ENCODE results near the gene PON3. TPM values are rescaled to one million over a fixed set of nuclear protein-coding genes. Genes with fewer than 3 reads are reported as not detected.

PON3 gene
- total RNA-seq, 1 donor from 2014 or later: not detected

- no peak overlapping the region for H3K9ac ChIP-seq (ENCODE audit: low read length)
- no peak overlapping the region for H3K4me3 ChIP-seq (ENCODE audit: insufficient read depth, low read depth, low read length)
- no peaks in the 10 kb centered on the region for H3K27me3 Mint-ChIP-seq (ENCODE audit: low read depth, unreplicated experiment)
- H3K9me3 ChIP-seq (ENCODE audit: insufficient read depth, low read depth, low read length): no peaks in the 10 kb centered on the region
- peaks cover 33% of the 10 kb centered on the region for H3K4me1 Mint-ChIP-seq (ENCODE audit: low read depth, unreplicated experiment)
- no peak overlapping the region for H2AFZ ChIP-seq (ENCODE audit: low read depth, low read length)
- peaks cover 10% of the 10 kb centered on the region for H3K36me3 Mint-ChIP-seq (ENCODE audit: low read depth, unreplicated experiment)
- H3K27ac ChIP-seq (ENCODE audit: low read depth, low read length): no peak overlapping the region
- H4K20me1 ChIP-seq (ENCODE audit: insufficient read depth, low read length): peaks cover 5% of the 10 kb centered on the region
- no peak overlapping the region for H3K4me2 ChIP-seq (ENCODE audit: low read length)
- peaks cover 57% of the 10 kb centered on the region for H3K79me2 ChIP-seq (ENCODE audit: insufficient read depth, low read length)
- DNase-seq (ENCODE audit: low read depth) (no peak), FAIRE-seq (no peak)
- no peak for TF ChIP-seq CTCF (IDR thresholded peaks at IDR 0.05; ENCODE audit: insufficient read depth, low read depth, low read length)
- TF ChIP-seq EZH2 (IDR thresholded peaks at IDR 0.05; ENCODE audit: insufficient read depth, low read length): no peak
- peaks cover 3% of the 10 kb centered on the region for H3K36me3 ChIP-seq (ENCODE audit: insufficient read depth, low read length)
- peaks cover 3% of the 10 kb centered on the region for H3K9me3 Mint-ChIP-seq (ENCODE audit: unreplicated experiment)
- H3K4me1 ChIP-seq (ENCODE audit: insufficient read depth, low read length): no peaks in the 10 kb centered on the region
- no peak overlapping the region for H3K27ac Mint-ChIP-seq (ENCODE audit: unreplicated experiment)
- no peaks in the 10 kb centered on the region for H3K27me3 ChIP-seq (ENCODE audit: insufficient read depth, low read length)
- no peak overlapping the region for H3K4me3 Mint-ChIP-seq (ENCODE audit: unreplicated experiment)
Observed at GRCh38 chr7:95427166-95427565, 31.0 kb upstream of the PON3 start.

GRCh38 chr7:95425694-95426093 is 29.5 kb upstream of the PON3 start:
- Mint-ChIP-seq H3K36me3 (ENCODE audit: low read depth, unreplicated experiment) (peaks cover 8% of the 10 kb centered on the region), H3K9me3 (ENCODE audit: unreplicated experiment) (peaks cover 3% of the 10 kb centered on the region), H3K27me3 (ENCODE audit: low read depth, unreplicated experiment) (no peaks in the 10 kb centered on the region), H3K4me3 (ENCODE audit: unreplicated experiment) (no peak overlapping the region), H3K4me1 (ENCODE audit: low read depth, unreplicated experiment) (peaks cover 42% of the 10 kb centered on the region), H3K27ac (ENCODE audit: unreplicated experiment) (no peak overlapping the region)
- no peak overlapping the region for H3K4me2 ChIP-seq (ENCODE audit: low read length)
- H3K36me3 ChIP-seq (ENCODE audit: insufficient read depth, low read length): peaks cover 6% of the 10 kb centered on the region
- H3K9ac ChIP-seq (ENCODE audit: low read length): no peak overlapping the region
- H3K27me3 ChIP-seq (ENCODE audit: insufficient read depth, low read length): no peaks in the 10 kb centered on the region
- DNase-seq (ENCODE audit: low read depth) (no peak), FAIRE-seq (no peak)
- no peaks in the 10 kb centered on the region for H3K9me3 ChIP-seq (ENCODE audit: insufficient read depth, low read depth, low read length)
- peaks cover 13% of the 10 kb centered on the region for H4K20me1 ChIP-seq (ENCODE audit: insufficient read depth, low read length)
- peaks cover 13% of the 10 kb centered on the region for H3K4me1 ChIP-seq (ENCODE audit: insufficient read depth, low read length)
- H3K27ac ChIP-seq (ENCODE audit: low read depth, low read length): no peak overlapping the region
- H3K4me3 ChIP-seq (ENCODE audit: insufficient read depth, low read depth, low read length): no peak overlapping the region
- TF ChIP-seq CTCF (IDR thresholded peaks at IDR 0.05; ENCODE audit: insufficient read depth, low read depth, low read length) (no peak), EZH2 (IDR thresholded peaks at IDR 0.05; ENCODE audit: insufficient read depth, low read length) (no peak)
- peaks cover 48% of the 10 kb centered on the region for H3K79me2 ChIP-seq (ENCODE audit: insufficient read depth, low read length)
- H2AFZ ChIP-seq (ENCODE audit: low read depth, low read length): no peak overlapping the region

GRCh38 chr7:95424716-95425115 is 28.5 kb upstream of the PON3 start:
- H2AFZ ChIP-seq (ENCODE audit: low read depth, low read length): no peak overlapping the region
- Mint-ChIP-seq H3K36me3 (ENCODE audit: low read depth, unreplicated experiment) (peaks cover 8% of the 10 kb centered on the region), H3K27ac (ENCODE audit: unreplicated experiment) (no peak overlapping the region), H3K4me1 (ENCODE audit: low read depth, unreplicated experiment) (peaks cover 47% of the 10 kb centered on the region), H3K9me3 (ENCODE audit: unreplicated experiment) (peaks cover 3% of the 10 kb centered on the region), H3K27me3 (ENCODE audit: low read depth, unreplicated experiment) (no peaks in the 10 kb centered on the region), H3K4me3 (ENCODE audit: unreplicated experiment) (no peak overlapping the region)
- H3K4me2 ChIP-seq (ENCODE audit: low read length): no peak overlapping the region
- H3K9ac ChIP-seq (ENCODE audit: low read length): no peak overlapping the region
- peaks cover 46% of the 10 kb centered on the region for H3K79me2 ChIP-seq (ENCODE audit: insufficient read depth, low read length)
- FAIRE-seq (no peak), DNase-seq (ENCODE audit: low read depth) (peak; percentile 39)
- TF ChIP-seq CTCF (IDR thresholded peaks at IDR 0.05; ENCODE audit: insufficient read depth, low read depth, low read length): no peak
- TF ChIP-seq EZH2 (IDR thresholded peaks at IDR 0.05; ENCODE audit: insufficient read depth, low read length): no peak
- no peaks in the 10 kb centered on the region for H3K9me3 ChIP-seq (ENCODE audit: insufficient read depth, low read depth, low read length)
- H3K4me1 ChIP-seq (ENCODE audit: insufficient read depth, low read length): peaks cover 18% of the 10 kb centered on the region
- H4K20me1 ChIP-seq (ENCODE audit: insufficient read depth, low read length): peaks cover 19% of the 10 kb centered on the region
- no peaks in the 10 kb centered on the region for H3K27me3 ChIP-seq (ENCODE audit: insufficient read depth, low read length)
- H3K36me3 ChIP-seq (ENCODE audit: insufficient read depth, low read length): peaks cover 6% of the 10 kb centered on the region
- H3K27ac ChIP-seq (ENCODE audit: low read depth, low read length): no peak overlapping the region
- no peak overlapping the region for H3K4me3 ChIP-seq (ENCODE audit: insufficient read depth, low read depth, low read length)
